ENCODE results near the gene UGGT1. TPM values are rescaled to one million over a fixed set of nuclear protein-coding genes. Genes with fewer than 3 reads are reported as not detected.

Gene UGGT1
- total RNA-seq, 1 experiment from 2014 or later: 55.9 TPM

GRCh38 chr2:128169094-128169493 lies 78.1 kb downstream of the UGGT1 start:
- Histone ChIP-seq H2BK20ac (ENCODE audit: low read depth, low read length, poor library complexity, severe bottlenecking) (no peak overlapping the region), H3K56ac (ENCODE audit: insufficient read length, low read depth, low read length) (no peak overlapping the region), H3K79me2 (ENCODE audit: insufficient read depth, low read length) (no peaks in the 10 kb centered on the region), H3K79me1 (ENCODE audit: insufficient read depth, low read depth, low read length, poor library complexity, severe bottlenecking) (no peaks in the 10 kb centered on the region), H3K4me1 (ENCODE audit: insufficient read depth, low read length) (no peaks in the 10 kb centered on the region), H3K9me3 (ENCODE audit: control insufficient read depth, low read depth, low read length) (no peaks in the 10 kb centered on the region), H3K9ac (ENCODE audit: extremely low read depth, insufficient read length, low read length) (no peak overlapping the region), H4K5ac (ENCODE audit: insufficient read length, low read depth, low read length) (no peak overlapping the region), H3K18ac (ENCODE audit: insufficient read length, low read depth, low read length) (no peak overlapping the region), H2AFZ (ENCODE audit: low read length) (no peak overlapping the region), H3K4ac (ENCODE audit: low read depth, low read length) (no peak overlapping the region), H3K27ac (ENCODE audit: insufficient read length, low read depth, low read length) (no peak overlapping the region), H3K23ac (ENCODE audit: insufficient read length, low read depth, low read length) (no peak overlapping the region), H2BK5ac (ENCODE audit: insufficient read length, low read length) (no peak overlapping the region), H2BK120ac (ENCODE audit: low read depth, low read length, poor library complexity, severe bottlenecking) (no peak overlapping the region), H4K20me1 (ENCODE audit: control insufficient read depth, insufficient read depth, insufficient read length) (no peaks in the 10 kb centered on the region), H3K23me2 (ENCODE audit: insufficient read length, low read depth, low read length, poor library complexity, severe bottlenecking) (no peaks in the 10 kb centered on the region), H3K14ac (ENCODE audit: insufficient read depth, low read length) (no peak overlapping the region), H2BK12ac (ENCODE audit: insufficient read length, low read depth, low read length) (no peak overlapping the region), H2BK15ac (ENCODE audit: low read depth, low read length) (no peak overlapping the region), H4K91ac (ENCODE audit: insufficient read length, low read depth, low read length) (no peak overlapping the region), H3T11ph (ENCODE audit: low read length) (no peak overlapping the region), H3K27me3 (ENCODE audit: insufficient read depth, low read length) (no peaks in the 10 kb centered on the region), H2AK5ac (ENCODE audit: insufficient read length, low read length) (no peak overlapping the region), H3K4me2 (ENCODE audit: insufficient read depth, insufficient read length, low read length) (no peak overlapping the region), H4K8ac (replicated peaks; ENCODE audit: insufficient read length, low read depth, low read length) (no peak overlapping the region)
- Mint-ChIP-seq H3K27ac (no peak overlapping the region; a peak in 2 of 7 replicates), H3K36me3 (ENCODE audit: insufficient read depth in 1 of 3, low read depth in 3 of 3) (peaks cover 19 to 76% (median 65%) of the 10 kb centered on the region in 3 experiments; a peak in 6 of 7 replicates), H3K27me3 (ENCODE audit: low read depth) (no peaks in the 10 kb centered on the region), H3K4me3 (no peak overlapping the region), H3K9me3 (no peaks in the 10 kb centered on the region), H3K4me1 (peaks cover 2 to 7% of the 10 kb centered on the region in 2 experiments; a peak in 3 of 4 replicates)
- no peak for DNase-seq
- no CpG with 5 or more reads among the region's 4 CpGs for WGBS (ENCODE audit: extremely low coverage, insufficient read length, low lambda C conversion rate)
- no peak for TF ChIP-seq CTCF (conservative IDR thresholded peaks at IDR 0.05)

Data from H9 (cell line).